ENCODE data around the gene SMC1A.
"Not testable (repeated sequence)": the region's sequence is repeated elsewhere in the genome, so short reads cannot be mapped to it uniquely, and the experiment has no call there.

SMC1A gene

GRCh38 chrX:53429755-53430154 lies 7.3 kb upstream of the SMC1A start:
- in situ Hi-C loops (cut with MboI; ENCODE audit: low sequenced_read_pairs) = loop anchor here (10.0 kb wide), 1 partner anchor 115 kb away; no protein-coding TSS in a partner anchor

GRCh38 chrX:53422861-53423306 lies 430 bp upstream of the SMC1A start, which contains the start of gene RIBC1:
Gene RIBC1, plus strand, starts transcription at chrX:53422873. Its CDS starts 3,404 bp downstream, at chrX:53426277.
- in situ Hi-C loops (cut with MboI; ENCODE audit: low sequenced_read_pairs) = no loop called here

GRCh38 chrX:53421772-53422085 lies 725 bp downstream of the SMC1A start:
- in situ Hi-C loops (cut with MboI; ENCODE audit: low sequenced_read_pairs) = no loop called here

- in situ Hi-C loops (cut with MboI; ENCODE audit: low sequenced_read_pairs) = no loop called here
These were observed 1.3 kb downstream of the SMC1A start for GRCh38 chrX:53421125-53421524.

DNA sequence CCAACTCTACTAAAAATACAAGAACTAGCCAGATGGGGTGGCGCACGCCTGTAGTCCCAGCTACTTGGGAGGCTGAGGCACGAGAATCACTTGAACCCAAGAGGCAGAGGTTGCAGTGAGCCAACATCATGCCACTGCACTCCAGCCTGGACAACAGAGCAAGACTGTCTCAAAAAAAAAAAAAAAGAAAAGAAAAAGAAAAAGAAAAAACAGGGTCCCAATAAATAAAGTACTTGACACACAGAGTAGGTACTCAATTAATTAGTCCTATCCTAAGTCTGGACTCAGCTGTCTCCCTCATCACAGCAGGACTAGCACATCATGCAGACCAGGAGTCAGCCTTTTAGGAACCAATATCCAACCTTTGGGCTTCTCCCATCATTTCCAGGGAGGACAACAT lies 2.1 kb downstream of the SMC1A start:
- in situ Hi-C loops (cut with MboI; ENCODE audit: low sequenced_read_pairs) = not testable (repeated sequence)

DNA sequence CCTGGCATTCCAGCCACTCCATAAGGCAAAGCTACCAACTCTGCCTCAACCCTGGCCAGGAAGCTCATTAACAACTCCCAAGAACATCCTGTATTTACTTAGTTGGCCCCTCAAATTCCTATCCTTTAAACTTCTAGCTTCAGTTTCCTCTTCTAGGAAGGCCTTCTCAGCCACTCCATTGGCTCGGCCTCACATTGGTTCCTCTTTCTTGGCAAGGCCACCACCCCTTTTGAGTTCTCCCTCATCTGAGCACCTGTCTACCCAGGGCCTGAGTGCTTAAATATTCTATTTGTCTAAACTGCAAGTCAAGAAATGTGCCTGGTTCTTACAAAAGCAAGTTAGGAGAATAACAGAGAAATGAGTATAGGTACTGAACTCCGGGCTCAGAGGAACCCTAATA lies 10.0 kb downstream of the SMC1A start:
- in situ Hi-C loops (cut with MboI; ENCODE audit: low sequenced_read_pairs) = no loop called here

DNA sequence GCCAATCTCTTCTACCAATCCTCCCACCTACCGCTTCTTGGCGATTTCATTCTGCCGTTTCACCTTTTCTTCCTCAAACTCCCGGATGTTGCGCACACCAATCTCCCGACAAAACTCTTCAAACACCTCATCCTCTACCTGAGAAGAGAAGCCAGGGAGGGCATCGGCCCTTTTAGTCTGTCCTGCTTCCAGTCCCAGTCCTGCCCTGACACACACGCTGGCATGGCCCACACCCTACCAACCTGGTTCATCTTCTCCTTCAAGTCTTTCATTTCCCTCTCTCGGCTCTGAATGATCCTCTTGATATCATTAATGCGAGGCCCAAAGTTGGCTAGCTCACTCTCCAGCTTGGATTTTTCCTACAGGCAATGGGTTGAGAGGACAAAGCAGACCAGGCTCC lies 18.9 kb downstream of the SMC1A start:
- in situ Hi-C loops (cut with MboI; ENCODE audit: low sequenced_read_pairs) = no loop called here

- in situ Hi-C loops (cut with MboI; ENCODE audit: low sequenced_read_pairs) = no loop called here
These were observed 24.2 kb downstream of the SMC1A start for GRCh38 chrX:53398216-53398615.

- in situ Hi-C loops (cut with MboI; ENCODE audit: low sequenced_read_pairs) = no loop called here
These were observed 26.7 kb downstream of the SMC1A start for GRCh38 chrX:53395605-53396298.

- in situ Hi-C loops (cut with MboI; ENCODE audit: low sequenced_read_pairs) = no loop called here
These were observed 38.9 kb downstream of the SMC1A start for GRCh38 chrX:53383376-53384076.

GRCh38 chrX:53379747-53380146 lies 42.7 kb downstream of the SMC1A start:
- in situ Hi-C loops (cut with MboI; ENCODE audit: low sequenced_read_pairs) = no loop called here

GRCh38 chrX:53379008-53379710 lies 43.3 kb downstream of the SMC1A start:
- in situ Hi-C loops (cut with MboI; ENCODE audit: low sequenced_read_pairs) = no loop called here

DNA sequence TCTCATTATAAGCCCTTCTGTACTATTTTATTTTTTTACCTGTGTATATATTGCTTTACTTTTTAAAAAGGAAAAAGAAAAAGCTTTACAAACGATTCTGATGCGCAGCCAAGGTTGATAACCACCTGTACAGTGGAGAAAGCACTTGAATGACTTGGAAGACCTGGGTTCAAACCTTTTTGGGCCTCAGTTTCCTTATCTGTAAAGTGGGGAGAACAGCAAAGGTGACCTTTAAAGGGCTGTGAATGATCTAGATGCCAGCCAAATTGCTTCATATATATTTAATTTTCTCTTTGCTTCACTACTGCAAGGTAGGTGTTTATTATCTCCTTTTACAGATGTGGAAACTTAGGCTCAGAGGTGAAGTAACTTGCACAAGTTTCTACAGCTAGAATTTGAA lies 45.0 kb downstream of the SMC1A start:
- in situ Hi-C loops (cut with MboI; ENCODE audit: low sequenced_read_pairs) = no loop called here

GRCh38 chrX:53376888-53377287 lies 45.6 kb downstream of the SMC1A start:
- in situ Hi-C loops (cut with MboI; ENCODE audit: low sequenced_read_pairs) = no loop called here

GRCh38 chrX:53374923-53375322 lies 47.5 kb downstream of the SMC1A start:
- in situ Hi-C loops (cut with MboI; ENCODE audit: low sequenced_read_pairs) = no loop called here

DNA sequence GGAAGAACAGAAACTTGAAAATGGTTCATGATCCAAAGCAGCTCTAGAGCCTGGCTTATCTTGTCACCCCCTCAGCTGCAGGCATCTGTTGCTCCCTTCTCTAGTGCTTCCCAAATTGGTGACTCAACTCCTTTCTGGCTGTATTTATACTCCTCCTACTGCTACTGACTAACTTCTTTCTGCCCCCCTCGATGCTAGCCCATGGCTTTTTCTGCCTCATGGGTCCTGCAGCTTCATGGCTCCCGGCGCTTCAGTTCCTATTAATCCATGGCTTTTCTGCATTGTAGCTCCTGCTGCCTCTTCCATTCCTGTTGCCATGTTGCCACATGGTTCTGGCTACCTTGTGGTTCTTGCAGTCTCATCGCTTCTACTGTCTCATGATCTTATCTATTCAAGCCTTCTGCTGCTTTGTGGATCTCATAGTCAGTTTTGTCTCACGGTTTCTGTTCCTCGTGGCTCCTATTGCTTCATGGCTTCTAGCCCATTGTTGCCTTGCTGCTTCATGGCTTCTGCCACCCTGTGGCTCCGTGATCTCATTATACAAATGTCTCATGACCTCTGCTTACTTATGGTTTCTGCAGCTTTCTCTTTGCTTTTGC lies 48.1 kb downstream of the SMC1A start:
- in situ Hi-C loops (cut with MboI; ENCODE audit: low sequenced_read_pairs) = no loop called here

- in situ Hi-C loops (cut with MboI; ENCODE audit: low sequenced_read_pairs) = no loop called here
These were observed 49.1 kb downstream of the SMC1A start for GRCh38 chrX:53373307-53373706.

GRCh38 chrX:53366454-53366853 lies 56.0 kb downstream of the SMC1A start:
- in situ Hi-C loops (cut with MboI; ENCODE audit: low sequenced_read_pairs) = not testable (repeated sequence)

- in situ Hi-C loops (cut with MboI; ENCODE audit: low sequenced_read_pairs) = no loop called here
These were observed 60.0 kb downstream of the SMC1A start for GRCh38 chrX:53362449-53362848.

DNA sequence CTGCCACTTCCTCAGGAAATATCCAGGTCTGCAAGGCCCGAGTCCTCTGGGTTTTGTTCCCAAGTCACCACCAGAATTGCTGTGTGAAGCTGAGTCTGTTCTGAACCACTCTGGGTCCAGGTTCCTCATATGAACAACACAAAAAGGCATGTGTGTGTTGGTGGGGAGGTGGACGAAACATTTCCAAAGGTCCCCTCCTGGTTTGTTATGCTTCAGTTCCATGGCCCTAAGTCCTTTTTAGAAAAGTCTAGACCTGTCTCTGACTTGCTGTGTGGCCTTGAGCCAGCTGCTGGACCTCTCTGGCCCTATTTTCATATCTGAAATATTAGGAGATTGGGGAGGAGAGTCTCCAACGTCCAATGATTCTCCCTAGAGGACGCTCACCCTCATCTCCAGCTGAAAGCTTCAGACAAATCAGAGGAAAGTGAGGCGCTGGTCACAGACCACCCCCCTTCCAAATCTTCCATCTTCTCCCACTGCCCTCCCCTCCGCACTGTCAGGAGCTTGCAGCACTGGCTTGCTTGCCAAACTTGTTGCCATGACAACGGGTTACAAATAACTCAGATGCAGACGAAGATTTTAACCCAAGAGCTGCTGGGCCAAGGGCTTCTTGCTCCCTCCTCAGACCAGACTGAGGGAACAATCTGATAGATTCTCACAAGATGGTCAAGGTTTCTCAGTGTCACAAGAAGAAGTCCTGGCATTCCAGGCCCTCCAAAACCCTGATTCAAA lies 64.5 kb downstream of the SMC1A start:
- in situ Hi-C loops (cut with MboI; ENCODE audit: low sequenced_read_pairs) = no loop called here

DNA sequence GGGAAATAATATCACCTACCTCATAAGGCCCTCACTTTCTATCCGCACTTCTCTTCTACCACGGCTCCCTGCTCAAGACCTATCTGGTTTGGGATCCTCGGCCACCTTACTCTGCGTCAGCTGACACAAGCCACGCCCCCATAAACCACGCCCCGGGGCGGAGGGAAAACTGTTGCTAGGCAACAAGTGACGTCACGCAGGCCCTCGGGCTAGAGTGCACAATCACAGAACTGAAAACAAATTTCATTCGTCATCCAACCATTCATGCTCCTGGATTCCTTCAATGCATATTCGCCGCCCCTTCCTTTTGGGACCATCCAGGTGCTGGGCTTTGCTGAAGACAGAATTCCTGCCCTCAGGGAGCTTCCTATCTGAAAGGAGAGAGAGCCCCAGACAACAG lies 66.3 kb downstream of the SMC1A start:
- in situ Hi-C loops (cut with MboI; ENCODE audit: low sequenced_read_pairs) = no loop called here

Measured in HL-60/S4 treated with retinoic acid at 250 ng/mL for 4 days and 3 days (cell line).